H9 (cell line): ENCODE measurements around the gene IL17REL. TPM values are rescaled to one million over a fixed set of nuclear protein-coding genes. Genes with fewer than 3 reads are reported as not detected.

Source experiments
- DNase-seq: peaks from one replicate; pipeline ENCODE4 v3.0.0-alpha.2; 2017
- H2AFZ ChIP-seq: one replicate; pipeline ENCODE4 v1.6.1; 2013; ENCODE audit warnings: mild to moderate bottlenecking, low read length, control low read depth, moderate library complexity
- H2AK5ac ChIP-seq: 2 replicates; pipeline ENCODE4 v1.6.1; 2013; ENCODE audit warnings: low read length, control low read depth, mixed read lengths; ENCODE audit not compliant: insufficient read length
- H2BK120ac ChIP-seq: one replicate; pipeline ENCODE4 v1.6.1; 2013; ENCODE audit warnings: low read depth, mild to moderate bottlenecking, low read length, control low read depth, inconsistent platforms; ENCODE audit not compliant: poor library complexity, severe bottlenecking
- H2BK12ac ChIP-seq: 2 replicates; pipeline ENCODE4 v1.6.1; 2013; ENCODE audit warnings: low read length, control low read depth, mixed read lengths, low read depth; ENCODE audit not compliant: insufficient read length
- H2BK15ac ChIP-seq: 2 replicates; pipeline ENCODE4 v1.6.1; 2013; ENCODE audit warnings: low read depth, low read length, control low read depth
- H2BK20ac ChIP-seq: one replicate; pipeline ENCODE4 v1.6.1; 2013; ENCODE audit warnings: low read depth, mild to moderate bottlenecking, low read length, control low read depth, inconsistent platforms; ENCODE audit not compliant: poor library complexity, severe bottlenecking
- H2BK5ac ChIP-seq: 2 replicates; pipeline ENCODE4 v1.6.1; 2013; ENCODE audit warnings: low read length, control low read depth, mixed read lengths; ENCODE audit not compliant: insufficient read length
- H3K14ac ChIP-seq: 2 replicates; pipeline ENCODE4 v1.6.1; 2013; ENCODE audit warnings: low read length, control low read depth; ENCODE audit not compliant: insufficient read depth
- H3K18ac ChIP-seq: 2 replicates; pipeline ENCODE4 v1.6.1; 2013; ENCODE audit warnings: low read depth, mild to moderate bottlenecking, mixed read lengths, low read length, control low read depth; ENCODE audit not compliant: insufficient read length
- H3K23ac ChIP-seq: 2 replicates; pipeline ENCODE4 v1.6.1; 2013; ENCODE audit warnings: low read length, control low read depth, mixed read lengths, low read depth; ENCODE audit not compliant: insufficient read length
- H3K23me2 ChIP-seq: 2 replicates; pipeline ENCODE4 v1.6.1; 2013; ENCODE audit warnings: low read depth, mild to moderate bottlenecking, mixed read lengths, low read length, control low read depth; ENCODE audit not compliant: insufficient read length, poor library complexity, severe bottlenecking
- H3K27ac ChIP-seq: 2 replicates; pipeline ENCODE4 v1.5.1; 2013; ENCODE audit warnings: low read length, control low read depth, mixed read lengths, low read depth; ENCODE audit not compliant: insufficient read length
- H3K27me3 ChIP-seq: 2 replicates; pipeline ENCODE4 v1.6.1; 2013; ENCODE audit warnings: low read length, control low read depth, inconsistent platforms; ENCODE audit not compliant: insufficient read depth
- H3K4ac ChIP-seq: 2 replicates; pipeline ENCODE4 v1.6.1; 2013; ENCODE audit warnings: low read depth, mild to moderate bottlenecking, control low read depth, inconsistent platforms, low read length, moderate library complexity
- H3K4me1 ChIP-seq: 2 replicates; pipeline ENCODE4 v1.6.1; 2013; ENCODE audit warnings: low read length, control low read depth, inconsistent platforms; ENCODE audit not compliant: insufficient read depth
- H3K4me2 ChIP-seq: 2 replicates; pipeline ENCODE4 v1.6.1; 2013; ENCODE audit warnings: low read length, control low read depth, mixed read lengths; ENCODE audit not compliant: insufficient read length, insufficient read depth
- H3K56ac ChIP-seq: 2 replicates; pipeline ENCODE4 v1.6.1; 2013; ENCODE audit warnings: low read depth, mild to moderate bottlenecking, mixed read lengths, low read length, control low read depth; ENCODE audit not compliant: insufficient read length
- H3K79me1 ChIP-seq: 2 replicates; pipeline ENCODE4 v1.6.1; 2013; ENCODE audit warnings: low read depth, mild to moderate bottlenecking, moderate library complexity, low read length, control low read depth, inconsistent platforms; ENCODE audit not compliant: insufficient read depth, poor library complexity, severe bottlenecking
- H3K79me2 ChIP-seq: 2 replicates; pipeline ENCODE4 v1.6.1; 2013; ENCODE audit warnings: low read length, control low read depth, inconsistent platforms; ENCODE audit not compliant: insufficient read depth
- H3K9ac ChIP-seq: 2 replicates; pipeline ENCODE4 v1.6.1; 2013; ENCODE audit warnings: low read length, control low read depth, mixed read lengths; ENCODE audit not compliant: insufficient read length; ENCODE audit errors: extremely low read depth
- H3K9me3 ChIP-seq: one replicate; pipeline ENCODE4 v1.6.1; 2013; ENCODE audit warnings: low read depth, low read length, inconsistent platforms; ENCODE audit not compliant: control insufficient read depth
- H3T11ph ChIP-seq: one replicate; pipeline ENCODE4 v1.6.1; 2013; ENCODE audit warnings: mild to moderate bottlenecking, low read length, control low read depth, inconsistent platforms
- H4K20me1 ChIP-seq: one replicate; pipeline ENCODE4 v1.6.1; 2013; ENCODE audit not compliant: control insufficient read depth, insufficient read length, insufficient read depth
- H4K5ac ChIP-seq: 2 replicates; pipeline ENCODE4 v1.6.1; 2013; ENCODE audit warnings: low read depth, mild to moderate bottlenecking, mixed read lengths, low read length, control low read depth; ENCODE audit not compliant: insufficient read length
- H4K8ac ChIP-seq: replicated peaks from 2 replicates; pipeline ENCODE4 v1.6.1; 2013; ENCODE audit warnings: low read length, control low read depth, mixed read lengths, low read depth; ENCODE audit not compliant: insufficient read length
- H4K91ac ChIP-seq: 2 replicates; pipeline ENCODE4 v1.6.1; 2013; ENCODE audit warnings: low read depth, mild to moderate bottlenecking, moderate library complexity, mixed read lengths, low read length, control low read depth; ENCODE audit not compliant: insufficient read length
- H3K27ac Mint-ChIP-seq, 3 experiments: 2 replicates in 2 of 3; 3 replicates in 1 of 3; pipeline ENCODE4 v1.8.0; 2020 to 2021; ENCODE audit warnings: mixed read lengths in 3 of 3, mild to moderate bottlenecking in 1 of 3, moderate library complexity in 1 of 3
- H3K27me3 Mint-ChIP-seq: 2 replicates; pipeline ENCODE4 v1.8.0; 2021; ENCODE audit warnings: low read depth, mild to moderate bottlenecking, moderate library complexity, mixed read lengths
- H3K36me3 Mint-ChIP-seq, 3 experiments: 2 replicates in 2 of 3; 3 replicates in 1 of 3; pipeline ENCODE4 v1.8.0; 2020 to 2021; ENCODE audit warnings: low read depth in 3 of 3, mixed read lengths in 3 of 3; ENCODE audit not compliant: insufficient read depth in 1 of 3
- H3K4me1 Mint-ChIP-seq, 2 experiments: 2 replicates each; pipeline ENCODE4 v1.8.0; 2020; ENCODE audit warnings: mixed read lengths in 2 of 2
- H3K4me3 Mint-ChIP-seq, 2 experiments: 2 replicates in 1 of 2; 3 replicates in 1 of 2; pipeline ENCODE4 v1.8.0; 2020 to 2021; ENCODE audit warnings: mild to moderate bottlenecking in 2 of 2, mixed read lengths in 2 of 2, moderate library complexity in 1 of 2
- H3K9me3 Mint-ChIP-seq, 2 experiments: 2 replicates in 1 of 2; 3 replicates in 1 of 2; pipeline ENCODE4 v1.8.0; 2020; ENCODE audit warnings: mild to moderate bottlenecking in 2 of 2, mixed read lengths in 2 of 2, moderate library complexity in 1 of 2
- CTCF ChIP-seq: fragments of 200-600 bp; sonication (generic); conservative IDR thresholded peaks from 3 replicates; pipeline ENCODE4 v1.8.0; 2021; ENCODE audit warnings: antibody characterized with exemption, mild to moderate bottlenecking
- WGBS: extraction: QIAGEN DNeasy Blood & Tissue Kit; methylation state at CpG from one replicate; pipeline ENCODE4 v1.1.7; 2013; ENCODE audit warnings: missing lambda C conversion rate, low lambda C conversion rate, mixed read lengths; ENCODE audit not compliant: insufficient read length; ENCODE audit errors: extremely low coverage; 5-methylcytosine and 5-hydroxymethylcytosine counted together
- total RNA-seq: library from RNA; stranded (reverse); gene quantifications from 2 replicates; pipeline ENCODE4 v1.2.1, GENCODE V29; 2021

Gene IL17REL
- total RNA-seq, 1 experiment from 2014 or later: 0.20 TPM

- no peak overlapping the region for H3K56ac ChIP-seq
- no peak overlapping the region for H2AFZ ChIP-seq
- H3K79me1 ChIP-seq: no peaks in the 10 kb centered on the region
- no CpG with 5 or more reads among the region's 19 CpGs for WGBS
- no peaks in the 10 kb centered on the region for H3K4me1 ChIP-seq
- no peak for TF ChIP-seq CTCF
- Mint-ChIP-seq H3K9me3 (no peaks in the 10 kb centered on the region; a peak in 1 of 5 replicates), H3K4me1 (no peaks in the 10 kb centered on the region), H3K27me3 (peaks cover 6% of the 10 kb centered on the region), H3K27ac (no peak overlapping the region), H3K4me3 (no peak overlapping the region), H3K36me3 (no peaks in the 10 kb centered on the region)
- no peak for DNase-seq
- H2AK5ac ChIP-seq: no peak overlapping the region
- no peak overlapping the region; the same call in 1 of the 2 replicates for H3K14ac ChIP-seq
- no peak overlapping the region for H3K4me2 ChIP-seq
- no peak overlapping the region for H3K18ac ChIP-seq
- H3K9ac ChIP-seq: no peak overlapping the region
- H4K91ac ChIP-seq: no peak overlapping the region
- no peak overlapping the region for H2BK15ac ChIP-seq
- no peaks in the 10 kb centered on the region for H3K27me3 ChIP-seq
- H2BK5ac ChIP-seq: no peak overlapping the region
- H3T11ph ChIP-seq: no peak overlapping the region
- no peak overlapping the region for H3K4ac ChIP-seq
- H4K20me1 ChIP-seq: no peaks in the 10 kb centered on the region
- H2BK20ac ChIP-seq: no peak overlapping the region
- no peaks in the 10 kb centered on the region for H3K9me3 ChIP-seq
- H4K8ac ChIP-seq: no peak overlapping the region
- H3K23me2 ChIP-seq: no peaks in the 10 kb centered on the region
- no peak overlapping the region for H3K23ac ChIP-seq
- H4K5ac ChIP-seq: no peak overlapping the region
- no peak overlapping the region for H2BK12ac ChIP-seq
- H2BK120ac ChIP-seq: no peak overlapping the region
- H3K27ac ChIP-seq: no peak overlapping the region
- H3K79me2 ChIP-seq: no peaks in the 10 kb centered on the region
Observed at GRCh38 chr22:50046019-50046415, 33.5 kb upstream of the IL17REL start.
